CD4-positive, alpha-beta T cell (primary cell): Measurements from ENCODE around the gene LRPAP1. TPM values are rescaled to one million over a fixed set of nuclear protein-coding genes. Genes with fewer than 3 reads are reported as not detected.

Experiments used
- ATAC-seq: fragments of 200-7000 bp; cut with Tn5 transposase; one replicate; pipeline ENCODE4 v1.10.0; 2022; ENCODE audit warnings: mild to moderate bottlenecking; ENCODE audit not compliant: poor library complexity
- CTCF ChIA-PET: fragments of 350-600 bp; sonication (Branson Sonifier 250); formaldehyde crosslinking; loops from one replicate; lab custom pipeline; 2021; ENCODE audit warnings: antibody characterized with exemption, inconsistent platforms; lab: Charles Lee
- POLR2A ChIA-PET: fragments of 350-600 bp; sonication (Branson Sonifier 250); formaldehyde crosslinking; loops from one replicate; lab custom pipeline; 2021; ENCODE audit warnings: antibody characterized with exemption, inconsistent platforms; lab: Charles Lee
- DNase-seq, 14 experiments: peaks; one replicate each; pipeline ENCODE4 v3.0.0-alpha.2; 2013 to 2020; ENCODE audit warnings: mixed read lengths in 2 of 14
- H3K27ac ChIP-seq, 2 donors: one replicate each; pipeline versions ENCODE4 v1.5.1 to v1.7.0; 2013; ENCODE audit warnings: low read length in 2 of 2, low read depth in 1 of 2, mild to moderate bottlenecking in 1 of 2
- H3K27me3 ChIP-seq, 2 experiments: 1 replicate in 1 of 2; 2 replicates in 1 of 2; pipeline versions ENCODE4 v1.6.1 to v1.7.0; 2013; ENCODE audit warnings: low read length in 2 of 2, control low read depth in 1 of 2, mild to moderate bottlenecking in 1 of 2, moderate library complexity in 1 of 2; ENCODE audit not compliant: insufficient read depth in 2 of 2, control insufficient read depth in 1 of 2
- H3K36me3 ChIP-seq: one replicate; pipeline ENCODE4 v1.6.1; 2013; ENCODE audit warnings: low read length, control low read depth; ENCODE audit not compliant: insufficient read depth
- H3K4me1 ChIP-seq: one replicate; pipeline ENCODE4 v1.6.1; 2013; ENCODE audit warnings: low read length, control low read depth; ENCODE audit not compliant: insufficient read depth
- H3K4me3 ChIP-seq: one replicate; pipeline ENCODE4 v1.5.1; 2013; ENCODE audit warnings: mild to moderate bottlenecking, low read length, moderate library complexity
- H3K9me3 ChIP-seq, 2 experiments: 1 replicate in 1 of 2; 2 replicates in 1 of 2; pipeline versions ENCODE4 v1.6.1 to v1.7.0; 2013; ENCODE audit warnings: low read length in 2 of 2, mild to moderate bottlenecking in 2 of 2, control low read depth in 1 of 2, moderate library complexity in 1 of 2; ENCODE audit not compliant: control insufficient read depth in 1 of 2, insufficient read depth in 1 of 2
- H3K27ac Mint-ChIP-seq: one replicate; pipeline ENCODE4 v1.8.0; 2020; ENCODE audit warnings: mixed read lengths
- H3K27me3 Mint-ChIP-seq: one replicate; pipeline ENCODE4 v1.8.0; 2021; ENCODE audit warnings: mixed read lengths
- H3K36me3 Mint-ChIP-seq: one replicate; pipeline ENCODE4 v1.8.0; 2021; ENCODE audit warnings: low read depth, mixed read lengths
- H3K4me1 Mint-ChIP-seq: one replicate; pipeline ENCODE4 v1.8.0; 2021; ENCODE audit warnings: low read depth, mixed read lengths
- H3K4me3 Mint-ChIP-seq: one replicate; pipeline ENCODE4 v1.8.0; 2020; ENCODE audit warnings: mild to moderate bottlenecking, mixed read lengths
- H3K9me3 Mint-ChIP-seq: one replicate; pipeline ENCODE4 v1.8.0; 2020; ENCODE audit warnings: mixed read lengths
- CTCF ChIP-seq: fragments of 200-600 bp; IDR thresholded peaks from one replicate; pipeline ENCODE4 v1.8.0; 2022; ENCODE audit warnings: antibody characterized with exemption, mild to moderate bottlenecking
- intact Hi-C, 2 experiments: fragments of 100-400 bp; cut with DNase I in 1 of 2; cut with micrococcal nuclease in 1 of 2; formaldehyde crosslinking; loops; one replicate each; pipeline versions ENCODE4 v1.15.1 to v1.9.0; 2023 to 2025; cut with DNase I, micrococcal nuclease
- total RNA-seq, 174 experiments: library from RNA in 2 of 174; stranded (reverse) in 2 of 174; gene quantifications; one replicate each; pipeline ENCODE4 v1.2.3 and lab custom pipeline; 2021 to 2026

The LRPAP1 gene
- total RNA-seq, 2 experiments from 2014 or later: 84.2 to 88.0 TPM

- ATAC-seq (no peak), DNase-seq (no peak)
- Histone ChIP-seq H3K27ac (no peak overlapping the region), H3K27me3 (peaks cover 20 to 31% of the 10 kb centered on the region in 2 experiments), H3K4me1 (peaks cover 15% of the 10 kb centered on the region), H3K9me3 (peaks cover 0 to 8% of the 10 kb centered on the region in 2 experiments), H3K4me3 (no peak overlapping the region), H3K36me3 (no peaks in the 10 kb centered on the region)
- Mint-ChIP-seq H3K27me3 (peaks cover 38% of the 10 kb centered on the region), H3K36me3 (no peaks in the 10 kb centered on the region), H3K9me3 (no peaks in the 10 kb centered on the region), H3K27ac (no peak overlapping the region), H3K4me3 (no peak overlapping the region), H3K4me1 (no peaks in the 10 kb centered on the region)
- TF ChIP-seq CTCF: no peak
- intact Hi-C loops: no loop called here
- POLR2A ChIA-PET: no interaction called here
- CTCF ChIA-PET: no interaction called here
Observed at GRCh38 chr4:3485886-3486540, 46.2 kb downstream of the LRPAP1 start.

GRCh38 chr4:3485011-3485791 lies 47.0 kb downstream of the LRPAP1 start:
- H3K9me3 ChIP-seq: peaks cover 0 to 12% of the 10 kb centered on the region in 2 experiments
- no peaks in the 10 kb centered on the region for H3K36me3 ChIP-seq
- intact Hi-C loops: no loop called here
- H3K27me3 Mint-ChIP-seq: peaks cover 45% of the 10 kb centered on the region
- H3K9me3 Mint-ChIP-seq: no peaks in the 10 kb centered on the region
- peaks cover 26 to 30% of the 10 kb centered on the region in 2 experiments for H3K27me3 ChIP-seq
- H3K4me3 Mint-ChIP-seq: no peak overlapping the region
- H3K27ac ChIP-seq: no peak overlapping the region
- ChIA-PET POLR2A (no interaction called here), CTCF (no interaction called here)
- H3K4me1 Mint-ChIP-seq: no peaks in the 10 kb centered on the region
- H3K4me1 ChIP-seq: peaks cover 22% of the 10 kb centered on the region
- H3K4me3 ChIP-seq: no peak overlapping the region
- TF ChIP-seq CTCF: no peak
- DNase-seq (no peak), ATAC-seq (no peak)
- no peak overlapping the region for H3K27ac Mint-ChIP-seq
- H3K36me3 Mint-ChIP-seq: no peaks in the 10 kb centered on the region

DNA sequence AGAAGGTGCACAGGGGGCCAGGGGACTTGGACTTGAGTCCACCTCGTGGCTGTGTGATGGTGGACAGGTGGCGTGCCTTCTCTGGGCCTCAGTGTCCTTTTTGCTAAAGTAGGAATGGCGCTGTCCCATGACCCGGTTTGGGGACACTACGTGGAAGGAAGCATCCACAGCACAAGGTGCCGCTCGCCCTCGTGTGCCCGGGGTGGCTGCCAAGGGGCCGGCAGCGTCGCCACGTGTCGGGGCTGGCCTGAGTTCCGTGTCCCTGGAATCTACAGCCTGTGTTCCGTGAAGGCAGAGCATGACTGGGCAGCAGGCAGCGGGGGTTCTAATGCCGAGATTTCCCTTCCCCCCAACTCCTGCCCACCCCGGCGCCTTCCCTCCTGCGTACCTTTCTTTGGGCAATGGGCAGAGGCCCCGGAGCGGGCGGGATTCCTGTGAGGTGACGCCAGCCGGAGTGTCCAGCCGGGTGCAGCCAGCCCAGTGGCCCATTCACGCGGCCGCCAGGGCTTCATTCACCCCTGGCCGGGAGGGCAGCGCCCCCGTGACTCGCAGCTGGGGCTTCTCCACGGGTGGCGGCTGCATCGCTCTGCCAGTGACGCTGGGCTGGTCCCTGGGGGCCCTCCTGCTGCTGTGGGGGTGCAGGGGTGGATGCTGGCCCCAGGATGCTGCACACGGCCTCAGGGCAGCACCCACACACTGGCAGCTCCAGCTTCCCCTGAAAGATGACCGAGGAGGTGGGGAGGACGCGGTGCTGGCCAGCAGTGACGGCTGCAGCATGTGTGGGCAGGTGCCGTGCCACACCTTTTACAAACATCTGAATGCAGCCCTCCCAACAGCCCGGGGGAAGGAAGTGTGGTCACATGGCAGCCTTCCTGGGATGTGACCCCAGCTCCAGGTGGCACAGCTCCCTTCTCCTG lies 47.9 kb downstream of the LRPAP1 start:
- Histone ChIP-seq H3K36me3 (no peaks in the 10 kb centered on the region), H3K27ac (no peak overlapping the region), H3K4me1 (peaks cover 22% of the 10 kb centered on the region), H3K4me3 (no peak overlapping the region), H3K9me3 (peaks cover 0 to 12% of the 10 kb centered on the region in 2 experiments), H3K27me3 (peaks cover 28 to 30% of the 10 kb centered on the region in 2 experiments)
- ChIA-PET POLR2A (no interaction called here), CTCF (no interaction called here)
- H3K27me3 Mint-ChIP-seq: peaks cover 38% of the 10 kb centered on the region
- intact Hi-C loops: no loop called here
- DNase-seq (no peak), ATAC-seq (no peak)
- no peaks in the 10 kb centered on the region for H3K36me3 Mint-ChIP-seq
- H3K9me3 Mint-ChIP-seq: no peaks in the 10 kb centered on the region
- H3K4me1 Mint-ChIP-seq: no peaks in the 10 kb centered on the region
- TF ChIP-seq CTCF: no peak
- no peak overlapping the region for H3K4me3 Mint-ChIP-seq
- H3K27ac Mint-ChIP-seq: no peak overlapping the region
